ENCODE data around the gene MYCBPAP. TPM values are rescaled to one million over a fixed set of nuclear protein-coding genes. Genes with fewer than 3 reads are reported as not detected.
A peak's percentile ranks its signal among the peaks of the same experiment; 100 is the strongest.

Gene MYCBPAP
- total RNA-seq, 5 donors from 2014 or later (not counting 1 experiment from before 2014, with no cell fraction given): 0.92 to 6.9 (median 4.7) TPM

- Mint-ChIP-seq H3K36me3 (no peaks in the 10 kb centered on the region), H3K27me3 (peaks cover 43 to 66% of the 10 kb centered on the region in 2 donors), H3K4me1 (peaks cover 26 to 39% (median 34%) of the 10 kb centered on the region in 3 donors), H3K27ac (no peak overlapping the region), H3K4me3 (peak overlapping the region in 1 of 3 donors; percentile 84), H3K9me3 (no peaks in the 10 kb centered on the region)
- H3K4me3 ChIP-seq (ENCODE audit: control insufficient read depth in 1 of 2, extremely low read depth in 1 of 2, low read length in 1 of 2): peak overlapping the region; percentile 10 to 56
- ChIA-PET POLR2A (interaction anchor here in 1 of 2 donors (0.7 kb wide), 1 partner anchor 621 kb away, joined by 3 read pairs; no protein-coding TSS in a partner anchor), CTCF (interaction anchor here in 1 of 2 donors (0.6 to 0.8 kb wide), 2 partner anchors 54 to 164 kb away, joined by 3 to 4 read pairs; partner anchors contain the start of gene LRRC59)
- H3K27ac ChIP-seq (ENCODE audit: low read length): no peak overlapping the region
- 1% methylated on average over 77 of the region's 88 CpGs for WGBS (ENCODE audit: insufficient coverage)
- no peaks in the 10 kb centered on the region for H3K36me3 ChIP-seq (ENCODE audit: control insufficient read depth in 2 of 2, extremely low read depth in 1 of 2, insufficient read depth in 1 of 2, low read length in 1 of 2)
- peaks cover 7 to 90% of the 10 kb centered on the region in 2 experiments for H3K27me3 ChIP-seq (replicated peaks in 1 of 2; ENCODE audit: control insufficient read depth in 2 of 2, extremely low read depth in 1 of 2, insufficient read depth in 2 of 2, low read length in 1 of 2)
- ATAC-seq (replicated peaks in 1 of 4) (peak; percentile 15 to 35 (median 19)), DNase-seq (peak in 3 of 35 experiments; percentile 26 to 56 (median 32))
- peaks cover 6 to 46% of the 10 kb centered on the region in 2 experiments for H3K4me1 ChIP-seq (ENCODE audit: control insufficient read depth in 1 of 2, extremely low read depth in 1 of 2, insufficient read depth in 2 of 2, low read length in 2 of 2)
- no peaks in the 10 kb centered on the region for H3K9me3 ChIP-seq
Observed at GRCh38 chr17:50560931-50561745, 52.9 kb downstream of the MYCBPAP start.

- POLR2A ChIA-PET: no interaction called here
- ATAC-seq (replicated peaks in 1 of 4) (no peak), DNase-seq (peak in 2 of 35 experiments; percentile 21 to 36)
- H3K9me3 Mint-ChIP-seq: no peaks in the 10 kb centered on the region
- H3K4me1 Mint-ChIP-seq: peaks cover 28 to 41% (median 34%) of the 10 kb centered on the region in 3 donors
- no peak overlapping the region for H3K27ac Mint-ChIP-seq
- CTCF ChIA-PET: interaction anchor here in 1 of 2 donors (0.5 kb wide), 1 partner anchor 221 kb away, joined by 3 read pairs; no protein-coding TSS in a partner anchor
- H3K4me1 ChIP-seq (ENCODE audit: control insufficient read depth in 1 of 2, extremely low read depth in 1 of 2, insufficient read depth in 2 of 2, low read length in 2 of 2): peaks cover 6 to 46% of the 10 kb centered on the region in 2 experiments
- no peaks in the 10 kb centered on the region for H3K36me3 ChIP-seq (ENCODE audit: control insufficient read depth in 2 of 2, extremely low read depth in 1 of 2, insufficient read depth in 1 of 2, low read length in 1 of 2)
- no peak overlapping the region for H3K27ac ChIP-seq (ENCODE audit: low read length)
- H3K9me3 ChIP-seq: no peaks in the 10 kb centered on the region
- H3K36me3 Mint-ChIP-seq: no peaks in the 10 kb centered on the region
- H3K4me3 ChIP-seq (ENCODE audit: control insufficient read depth in 1 of 2, extremely low read depth in 1 of 2, low read length in 1 of 2): peak overlapping the region; percentile 10 to 27
- WGBS (ENCODE audit: insufficient coverage): no CpG with 5 or more reads among the region's 27 CpGs
- H3K27me3 ChIP-seq (replicated peaks in 1 of 2; ENCODE audit: control insufficient read depth in 2 of 2, extremely low read depth in 1 of 2, insufficient read depth in 2 of 2, low read length in 1 of 2): peaks cover 7 to 93% of the 10 kb centered on the region in 2 experiments
- peak overlapping the region in 2 of 3 donors; percentile 56 to 68 for H3K4me3 Mint-ChIP-seq
- H3K27me3 Mint-ChIP-seq: peaks cover 49 to 71% of the 10 kb centered on the region in 2 donors
Observed at GRCh38 chr17:50561746-50562141, 53.5 kb downstream of the MYCBPAP start.

GRCh38 chr17:50562242-50563091 is 54.2 kb downstream of the MYCBPAP start:
- no peak overlapping the region for H3K27ac ChIP-seq (ENCODE audit: low read length)
- no peaks in the 10 kb centered on the region for H3K9me3 ChIP-seq
- no peak for ATAC-seq (replicated peaks in 1 of 4)
- H3K27me3 Mint-ChIP-seq: peaks cover 52 to 69% of the 10 kb centered on the region in 2 donors
- peak overlapping the region in 1 of 2 donors; percentile 15 for H3K27ac Mint-ChIP-seq
- CTCF ChIA-PET: interaction anchor here in 1 of 2 donors (0.5 to 0.9 kb wide), 3 partner anchors 10 to 220 kb away, joined by 3 to 4 read pairs (median 3); no protein-coding TSS in a partner anchor
- H3K36me3 Mint-ChIP-seq: no peaks in the 10 kb centered on the region
- H3K27me3 ChIP-seq (replicated peaks in 1 of 2; ENCODE audit: control insufficient read depth in 2 of 2, extremely low read depth in 1 of 2, insufficient read depth in 2 of 2, low read length in 1 of 2): peaks cover 7 to 93% of the 10 kb centered on the region in 2 experiments
- H3K36me3 ChIP-seq (ENCODE audit: control insufficient read depth in 2 of 2, extremely low read depth in 1 of 2, insufficient read depth in 1 of 2, low read length in 1 of 2): no peaks in the 10 kb centered on the region
- H3K4me3 Mint-ChIP-seq: peak overlapping the region; percentile 56 to 72 (median 68)
- POLR2A ChIA-PET: interaction anchor here in 1 of 2 donors (0.6 kb wide), 1 partner anchor 15 kb away, joined by 6 read pairs; no protein-coding TSS in a partner anchor
- WGBS (ENCODE audit: insufficient coverage): 27% methylated on average over 7 of the region's 22 CpGs
- peaks cover 6 to 46% of the 10 kb centered on the region in 2 experiments for H3K4me1 ChIP-seq (ENCODE audit: control insufficient read depth in 1 of 2, extremely low read depth in 1 of 2, insufficient read depth in 2 of 2, low read length in 2 of 2)
- H3K4me1 Mint-ChIP-seq: peaks cover 28 to 41% (median 34%) of the 10 kb centered on the region in 3 donors
- no peaks in the 10 kb centered on the region for H3K9me3 Mint-ChIP-seq
- peak in 6 of 35 experiments; percentile 11 to 40 (median 30) for DNase-seq
- peak overlapping the region in 1 of 2 donors; percentile 52 for H3K4me3 ChIP-seq (ENCODE audit: control insufficient read depth in 1 of 2, extremely low read depth in 1 of 2, low read length in 1 of 2)

- H3K9me3 Mint-ChIP-seq: no peaks in the 10 kb centered on the region
- no peak for ATAC-seq (replicated peaks in 1 of 4)
- no peak overlapping the region for H3K4me3 Mint-ChIP-seq
- H3K27me3 Mint-ChIP-seq: peaks cover 53 to 70% of the 10 kb centered on the region in 2 donors
- Histone ChIP-seq H3K9me3 (no peaks in the 10 kb centered on the region), H3K27me3 (replicated peaks in 1 of 2; ENCODE audit: control insufficient read depth in 2 of 2, extremely low read depth in 1 of 2, insufficient read depth in 2 of 2, low read length in 1 of 2) (peaks cover 7 to 93% of the 10 kb centered on the region in 2 experiments), H3K27ac (ENCODE audit: low read length) (no peak overlapping the region), H3K4me3 (ENCODE audit: control insufficient read depth in 1 of 2, extremely low read depth in 1 of 2, low read length in 1 of 2) (no peak overlapping the region), H3K4me1 (ENCODE audit: control insufficient read depth in 1 of 2, extremely low read depth in 1 of 2, insufficient read depth in 2 of 2, low read length in 2 of 2) (peaks cover 6 to 46% of the 10 kb centered on the region in 2 experiments), H3K36me3 (ENCODE audit: control insufficient read depth in 2 of 2, extremely low read depth in 1 of 2, insufficient read depth in 1 of 2, low read length in 1 of 2) (no peaks in the 10 kb centered on the region)
- ChIA-PET CTCF (interaction anchor here in 1 of 2 donors (0.5 to 0.9 kb wide), 3 partner anchors 11 to 307 kb away, joined by 3 to 4 read pairs (median 4); no protein-coding TSS in a partner anchor), POLR2A (no interaction called here)
- no CpG with 5 or more reads among the region's 4 CpGs for WGBS (ENCODE audit: insufficient coverage)
- H3K4me1 Mint-ChIP-seq: peaks cover 28 to 41% (median 34%) of the 10 kb centered on the region in 3 donors
- H3K27ac Mint-ChIP-seq: no peak overlapping the region
- H3K36me3 Mint-ChIP-seq: no peaks in the 10 kb centered on the region
- DNase-seq: peak in 3 of 35 experiments; percentile 26 to 36 (median 27)
Observed at GRCh38 chr17:50563092-50563511, 54.9 kb downstream of the MYCBPAP start.

- DNase-seq: peak in 1 of 35 experiments; percentile 39
- Mint-ChIP-seq H3K4me1 (peaks cover 15 to 27% (median 24%) of the 10 kb centered on the region in 3 donors), H3K4me3 (no peak overlapping the region), H3K27ac (no peak overlapping the region), H3K27me3 (peaks cover 47 to 54% of the 10 kb centered on the region in 2 donors), H3K36me3 (no peaks in the 10 kb centered on the region), H3K9me3 (no peaks in the 10 kb centered on the region)
- CTCF ChIA-PET: interaction anchor here in 1 of 2 donors (0.6 kb wide), 1 partner anchor 393 kb away, joined by 3 read pairs; no protein-coding TSS in a partner anchor
- Histone ChIP-seq H3K4me3 (ENCODE audit: control insufficient read depth in 1 of 2, extremely low read depth in 1 of 2, low read length in 1 of 2) (no peak overlapping the region), H3K36me3 (ENCODE audit: control insufficient read depth in 2 of 2, extremely low read depth in 1 of 2, insufficient read depth in 1 of 2, low read length in 1 of 2) (no peaks in the 10 kb centered on the region), H3K4me1 (ENCODE audit: control insufficient read depth in 1 of 2, extremely low read depth in 1 of 2, insufficient read depth in 2 of 2, low read length in 2 of 2) (peaks cover 3 to 31% of the 10 kb centered on the region in 2 experiments), H3K27me3 (replicated peaks in 1 of 2; ENCODE audit: control insufficient read depth in 2 of 2, extremely low read depth in 1 of 2, insufficient read depth in 2 of 2, low read length in 1 of 2) (peaks cover 7 to 86% of the 10 kb centered on the region in 2 experiments), H3K27ac (ENCODE audit: low read length) (no peak overlapping the region), H3K9me3 (no peaks in the 10 kb centered on the region)
- ATAC-seq (replicated peaks in 1 of 4): no peak
- WGBS (ENCODE audit: insufficient coverage): 63% methylated on average over 4 of the region's 19 CpGs
- POLR2A ChIA-PET: interaction anchor here in 1 of 2 donors (0.6 kb wide), 1 partner anchor 143 kb away, joined by 3 read pairs; no protein-coding TSS in a partner anchor
Observed at GRCh38 chr17:50564916-50565315, 56.7 kb downstream of the MYCBPAP start.

Data from T-cell (primary cell).